WERI-Rb-1 (cell line): ENCODE data around the gene ANXA1.

Source experiments
- DNase-seq: peaks from one replicate; pipeline ENCODE4 v3.0.0-alpha.2; 2020
- H3K27ac ChIP-seq: fragments of 250-450 bp; sonication (Bioruptor Pico); 2 replicates; pipeline ENCODE4 v1.5.1; 2020; ENCODE audit warnings: mild to moderate bottlenecking, moderate library complexity
- H3K27me3 ChIP-seq: fragments of 250-450 bp; sonication (Bioruptor Pico); 2 replicates; pipeline ENCODE4 v1.5.1; 2021; ENCODE audit warnings: mild to moderate bottlenecking, low read depth, moderate library complexity; ENCODE audit not compliant: insufficient read depth, severe bottlenecking
- H3K36me3 ChIP-seq: fragments of 250-450 bp; sonication (Bioruptor Pico); 2 replicates; pipeline ENCODE4 v1.5.1; 2020; ENCODE audit warnings: mild to moderate bottlenecking, moderate library complexity
- H3K4me3 ChIP-seq: 2 replicates; pipeline ENCODE4 v1.5.1; 2011; ENCODE audit warnings: low read depth, mild to moderate bottlenecking, control low read depth, low read length
- H3K9me3 ChIP-seq: fragments of 250-450 bp; sonication (Bioruptor Pico); 2 replicates; pipeline ENCODE4 v1.5.1; 2021; ENCODE audit warnings: mild to moderate bottlenecking, moderate library complexity; ENCODE audit not compliant: severe bottlenecking
- CTCF ChIP-seq: IDR thresholded peaks from 2 replicates; pipeline ENCODE4 v1.5.1; 2011; ENCODE audit warnings: low read depth, mild to moderate bottlenecking, control low read depth, inconsistent platforms, low read length

The ANXA1 gene

GRCh38 chr9:73157811-73158210 lies 6.1 kb downstream of the ANXA1 start:
- no peaks in the 10 kb centered on the region for H3K27me3 ChIP-seq

GRCh38 chr9:73158723-73159122 lies 7.1 kb downstream of the ANXA1 start:
- H3K36me3 ChIP-seq, result no peaks in the 10 kb centered on the region
- no peak for DNase-seq
- H3K27ac ChIP-seq, result no peak overlapping the region

More at GRCh38 chr9:73157811-73158210, 6.1 kb downstream of the ANXA1 start:
- no peak overlapping the region for H3K4me3 ChIP-seq
- H3K36me3 ChIP-seq, result no peaks in the 10 kb centered on the region
- no peak for DNase-seq
- no peaks in the 10 kb centered on the region for H3K9me3 ChIP-seq
- no peak overlapping the region for H3K27ac ChIP-seq
- no peak for TF ChIP-seq CTCF

GRCh38 chr9:73160868-73161267 lies 9.2 kb downstream of the ANXA1 start:
- no peak overlapping the region for H3K4me3 ChIP-seq
- H3K27me3 ChIP-seq, result no peaks in the 10 kb centered on the region
- H3K9me3 ChIP-seq, result no peaks in the 10 kb centered on the region
- no peak for DNase-seq
- no peak for TF ChIP-seq CTCF
- H3K36me3 ChIP-seq, result no peaks in the 10 kb centered on the region
- no peak overlapping the region for H3K27ac ChIP-seq

More at GRCh38 chr9:73158723-73159122, 7.1 kb downstream of the ANXA1 start:
- H3K4me3 ChIP-seq, result no peak overlapping the region
- TF ChIP-seq CTCF, result no peak
- H3K27me3 ChIP-seq, result no peaks in the 10 kb centered on the region
- no peaks in the 10 kb centered on the region for H3K9me3 ChIP-seq

GRCh38 chr9:73162987-73163768 lies 11.5 kb downstream of the ANXA1 start:
- no peak overlapping the region for H3K4me3 ChIP-seq
- no peaks in the 10 kb centered on the region for H3K27me3 ChIP-seq
- no peaks in the 10 kb centered on the region for H3K36me3 ChIP-seq
- H3K27ac ChIP-seq, result no peak overlapping the region
- no peak for TF ChIP-seq CTCF
- no peaks in the 10 kb centered on the region for H3K9me3 ChIP-seq
- DNase-seq, result no peak

GRCh38 chr9:73165911-73166310 lies 14.2 kb downstream of the ANXA1 start:
- Histone ChIP-seq H3K27me3 (no peaks in the 10 kb centered on the region), H3K9me3 (no peaks in the 10 kb centered on the region), H3K36me3 (no peaks in the 10 kb centered on the region), H3K4me3 (no peak overlapping the region), H3K27ac (no peak overlapping the region)
- no peak for DNase-seq
- TF ChIP-seq CTCF, result no peak

- no peak overlapping the region for H3K4me3 ChIP-seq
- no peak for TF ChIP-seq CTCF
- no peak for DNase-seq
- H3K27me3 ChIP-seq, result no peaks in the 10 kb centered on the region
- H3K36me3 ChIP-seq, result no peaks in the 10 kb centered on the region
- no peaks in the 10 kb centered on the region for H3K9me3 ChIP-seq
- H3K27ac ChIP-seq, result no peak overlapping the region
Measured at GRCh38 chr9:73166468-73166867, 14.8 kb downstream of the ANXA1 start.
